Right lobe of liver (tissue), 4 donors: ENCODE measurements around the gene TOR1AIP2.

Experiments used
- POLR2A ChIP-seq: fragments of 450-650 bp; IDR thresholded peaks from one replicate; pipeline ENCODE4 v1.6.1; 2017; ENCODE audit warnings: antibody characterized with exemption, mild to moderate bottlenecking
- TF ChIP-seq, protein P1 (sequence below), 4 donors: fragments of 200-600 bp in 3 of 4; fragments of 450-650 bp in 1 of 4; IDR thresholded peaks; one replicate each; pipeline versions ENCODE4 v1.5.1 to v1.8.0; 2016 to 2022; ENCODE audit warnings: antibody characterized with exemption in 4 of 4, mild to moderate bottlenecking in 2 of 4
- donor health status: DM: no; HTN: no; CAD: no.
- donor health status: DM: no; HTN: no; CAD: no.
- donor health status: DM: no; HTN: yes; CAD: no.

DNA sequence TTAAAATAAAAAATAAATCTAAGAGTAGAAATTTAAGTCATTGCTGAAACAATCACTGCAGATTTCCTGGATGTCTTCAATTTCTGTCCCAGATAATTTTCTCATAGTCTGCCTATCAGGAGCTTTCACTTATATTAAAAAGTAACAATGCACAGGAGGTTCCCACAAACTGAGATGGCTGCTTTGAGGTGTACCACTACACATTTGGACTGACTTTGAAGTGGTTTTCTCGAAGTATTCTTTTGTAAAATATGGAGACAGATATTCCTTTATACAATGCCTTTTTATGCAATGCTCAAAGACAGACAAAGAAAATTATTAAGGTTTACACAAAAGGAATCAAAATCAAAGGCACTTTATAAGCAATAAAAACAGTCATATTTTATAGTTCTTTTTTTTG is 24.5 kb downstream of the TOR1AIP2 start:
- TF ChIP-seq, protein P1, sequence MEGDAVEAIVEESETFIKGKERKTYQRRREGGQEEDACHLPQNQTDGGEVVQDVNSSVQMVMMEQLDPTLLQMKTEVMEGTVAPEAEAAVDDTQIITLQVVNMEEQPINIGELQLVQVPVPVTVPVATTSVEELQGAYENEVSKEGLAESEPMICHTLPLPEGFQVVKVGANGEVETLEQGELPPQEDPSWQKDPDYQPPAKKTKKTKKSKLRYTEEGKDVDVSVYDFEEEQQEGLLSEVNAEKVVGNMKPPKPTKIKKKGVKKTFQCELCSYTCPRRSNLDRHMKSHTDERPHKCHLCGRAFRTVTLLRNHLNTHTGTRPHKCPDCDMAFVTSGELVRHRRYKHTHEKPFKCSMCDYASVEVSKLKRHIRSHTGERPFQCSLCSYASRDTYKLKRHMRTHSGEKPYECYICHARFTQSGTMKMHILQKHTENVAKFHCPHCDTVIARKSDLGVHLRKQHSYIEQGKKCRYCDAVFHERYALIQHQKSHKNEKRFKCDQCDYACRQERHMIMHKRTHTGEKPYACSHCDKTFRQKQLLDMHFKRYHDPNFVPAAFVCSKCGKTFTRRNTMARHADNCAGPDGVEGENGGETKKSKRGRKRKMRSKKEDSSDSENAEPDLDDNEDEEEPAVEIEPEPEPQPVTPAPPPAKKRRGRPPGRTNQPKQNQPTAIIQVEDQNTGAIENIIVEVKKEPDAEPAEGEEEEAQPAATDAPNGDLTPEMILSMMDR (IDR thresholded peaks at IDR 0.05) = no peak
- no peak for TF ChIP-seq POLR2A
